ENCODE data around the gene DOCK2.
"Not testable (repeated sequence)": the region's sequence is repeated elsewhere in the genome, so short reads cannot be mapped to it uniquely, and the experiment has no call there.

DOCK2 gene

DNA sequence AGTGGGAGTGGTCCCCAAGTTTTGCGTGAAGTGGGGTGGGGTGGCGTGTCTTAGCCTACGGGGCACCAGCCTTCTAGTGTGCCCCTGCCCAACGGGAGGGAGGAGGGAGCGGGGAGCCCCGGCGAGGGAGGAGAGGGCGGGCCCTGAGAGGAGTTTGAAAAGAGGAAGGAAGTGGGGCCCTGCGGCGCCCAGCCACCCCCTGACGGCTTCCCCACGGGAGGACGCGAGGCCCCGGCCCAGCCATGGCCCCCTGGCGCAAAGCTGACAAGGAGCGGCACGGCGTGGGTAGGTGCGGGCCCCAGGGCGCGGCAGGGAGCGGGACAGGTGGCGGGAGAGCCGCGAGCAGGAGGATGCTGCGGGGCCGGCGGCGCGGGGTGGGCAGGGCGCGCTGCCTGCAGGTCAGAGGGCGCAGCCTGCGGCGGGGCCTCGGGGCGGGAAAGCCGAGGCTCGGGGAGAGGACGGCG lies at the start of gene DOCK2:
DOCK2 (plus strand) TSS at position 191 of the 464 bp plus-strand sequence; CDS start at position 243, 52 bp downstream.
- DNase-seq = no peak

DNA sequence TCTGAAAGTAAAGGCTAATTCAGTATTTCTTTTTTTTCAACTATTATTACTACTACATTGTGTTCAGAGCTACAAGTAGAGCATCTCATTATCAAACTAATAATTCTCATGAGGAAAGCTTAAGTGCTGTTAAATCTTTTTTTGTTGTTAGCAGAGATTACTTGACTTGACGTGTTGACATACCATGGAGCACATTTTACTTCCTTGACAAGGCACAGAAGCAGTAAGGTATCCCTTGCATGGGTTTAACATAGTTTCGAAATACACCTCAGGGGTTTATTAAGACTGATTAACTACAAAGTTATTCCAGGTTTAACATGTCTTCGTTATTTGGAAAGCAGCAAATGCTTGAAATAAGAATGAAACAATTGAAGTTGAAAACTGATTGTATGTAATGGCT lies 46.5 kb upstream of the DOCK2 start:
- no peak for DNase-seq

- no peak for DNase-seq
Measured at GRCh38 chr5:169591636-169592035, 45.4 kb upstream of the DOCK2 start.

- no peak for DNase-seq
Measured at GRCh38 chr5:169592937-169593650, 44.0 kb upstream of the DOCK2 start.

- DNase-seq = no peak
Measured at GRCh38 chr5:169595172-169595820, 41.8 kb upstream of the DOCK2 start.

DNA sequence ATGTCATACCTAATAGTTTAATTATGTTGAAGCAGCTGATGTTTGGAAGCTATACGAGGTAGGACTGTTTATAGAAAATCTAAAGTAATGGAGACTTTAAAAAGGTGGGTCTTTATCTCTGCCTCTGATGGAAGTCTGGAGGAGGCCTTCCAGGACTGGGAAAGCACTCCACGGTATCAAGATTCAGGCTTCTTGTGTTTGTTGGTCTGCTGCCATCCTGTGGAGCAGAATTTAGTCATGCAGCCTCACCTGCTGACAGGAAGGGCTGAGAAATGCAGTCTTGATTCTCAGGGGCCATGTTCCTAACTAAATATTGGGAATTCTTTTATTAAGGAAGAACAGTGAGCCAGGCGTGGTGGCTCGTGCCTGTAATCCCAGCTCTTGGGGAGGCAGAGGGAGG lies 37.6 kb upstream of the DOCK2 start:
- peak; percentile 24 for DNase-seq

GRCh38 chr5:169602535-169602934 lies 34.5 kb upstream of the DOCK2 start:
- no peak for DNase-seq

- no peak for DNase-seq
Measured at GRCh38 chr5:169606279-169606678, 30.8 kb upstream of the DOCK2 start.

DNA sequence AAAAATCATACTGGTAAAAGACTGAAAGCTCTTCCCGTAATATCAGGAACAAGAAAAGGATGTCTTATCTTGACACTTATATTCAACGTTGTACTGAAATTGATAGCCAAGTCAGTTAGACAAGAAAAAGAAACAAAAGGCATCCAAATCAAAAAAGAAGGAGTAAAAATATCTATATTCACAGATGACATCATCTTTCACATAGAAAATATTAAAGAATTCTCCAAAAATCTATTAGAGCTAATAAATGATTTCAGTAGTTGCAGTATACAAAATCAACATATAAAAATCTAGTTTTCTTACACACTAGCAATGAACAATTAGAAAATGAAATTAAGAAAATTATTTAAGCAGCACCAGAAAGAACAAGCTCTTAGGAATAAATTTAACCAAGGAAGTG lies 29.2 kb upstream of the DOCK2 start:
- DNase-seq = no peak

DNA sequence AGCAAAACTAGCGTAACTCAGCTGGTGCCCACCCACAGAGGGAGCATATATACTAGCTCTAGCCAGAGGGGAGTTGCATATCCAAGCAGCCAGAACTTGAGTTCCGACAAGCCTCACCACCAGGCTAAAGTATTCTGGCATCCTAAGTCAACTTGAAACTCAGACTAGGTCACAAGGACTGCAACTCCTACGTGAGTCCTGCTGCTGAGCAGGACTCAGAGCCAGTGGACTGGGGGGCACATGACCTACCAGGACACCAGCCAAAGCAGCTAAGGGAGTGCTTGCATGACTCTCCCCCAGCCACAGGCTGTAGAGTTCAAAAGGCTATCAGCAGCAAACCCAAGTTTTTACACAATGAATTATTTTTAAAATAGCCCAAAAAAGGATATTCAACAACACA lies 27.4 kb upstream of the DOCK2 start:
- peak; percentile 43 for DNase-seq

DNA sequence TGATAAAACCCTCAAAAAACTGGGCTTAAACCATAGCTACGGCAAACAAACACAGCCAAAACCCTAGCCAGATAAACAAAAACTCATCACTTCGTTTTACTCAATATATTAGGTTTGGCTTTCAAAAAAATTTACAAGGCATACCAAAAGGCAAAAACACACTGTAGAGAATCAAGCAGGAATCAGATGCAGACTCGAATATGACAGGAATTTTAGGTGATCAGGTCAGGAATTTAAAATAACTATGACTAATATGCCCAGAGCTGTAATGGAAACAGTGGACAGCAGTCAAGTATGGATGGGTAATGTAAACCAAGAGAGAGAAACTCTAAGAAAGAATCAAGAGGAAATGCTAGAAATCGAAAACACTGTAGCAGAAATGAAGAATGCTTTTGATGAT lies 26.5 kb upstream of the DOCK2 start:
- peak; percentile 3 for DNase-seq

DNA sequence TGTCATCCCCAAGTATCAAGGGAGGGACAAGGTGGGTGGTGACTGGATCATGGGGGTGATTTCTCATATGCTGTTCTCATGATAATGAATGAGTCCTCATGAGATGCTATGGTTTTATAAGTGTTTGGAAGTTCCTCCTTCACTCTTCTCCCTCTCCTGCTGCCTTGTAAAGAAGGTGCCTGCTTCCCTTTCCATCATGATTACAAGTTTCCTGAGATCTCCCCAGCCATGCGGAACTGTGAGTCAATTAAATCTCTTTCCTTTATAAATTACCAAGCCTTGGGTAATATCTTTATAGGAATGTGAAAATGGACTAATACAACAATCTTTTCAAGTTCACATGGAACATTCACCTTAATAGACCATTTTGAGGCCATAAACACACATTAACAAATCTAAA lies 21.5 kb upstream of the DOCK2 start:
- DNase-seq = no peak

- not testable (repeated sequence) for DNase-seq
Measured at GRCh38 chr5:169624307-169624706, 12.8 kb upstream of the DOCK2 start.

GRCh38 chr5:169626779-169627178 lies 10.3 kb upstream of the DOCK2 start:
- peak; percentile 95 for DNase-seq

GRCh38 chr5:169627551-169627950 lies 9.5 kb upstream of the DOCK2 start:
- no peak for DNase-seq

GRCh38 chr5:169628892-169629291 lies 8.2 kb upstream of the DOCK2 start:
- DNase-seq = peak; percentile 29

- DNase-seq = peak; percentile 61
Measured at GRCh38 chr5:169629847-169630548, 7.1 kb upstream of the DOCK2 start.

DNA sequence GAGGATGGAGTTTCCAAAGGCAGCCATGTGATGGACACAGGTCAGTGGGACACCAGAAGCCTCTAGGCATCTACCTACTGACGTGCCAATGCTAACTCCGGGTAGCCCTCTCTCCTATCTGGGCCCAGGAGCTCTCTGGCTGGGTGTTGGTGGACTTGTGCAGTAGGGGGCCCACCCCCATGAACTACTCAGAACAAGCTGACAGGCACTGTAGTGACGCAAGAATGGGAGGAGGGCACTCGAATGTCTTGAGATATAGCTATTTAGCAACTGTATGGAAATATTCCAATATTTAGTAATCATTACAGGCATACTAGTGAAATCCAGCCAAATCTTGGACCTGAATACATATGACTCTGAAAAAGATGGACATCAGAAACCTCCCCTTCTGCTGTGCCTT lies 5.7 kb upstream of the DOCK2 start:
- peak; percentile 2 for DNase-seq

DNA sequence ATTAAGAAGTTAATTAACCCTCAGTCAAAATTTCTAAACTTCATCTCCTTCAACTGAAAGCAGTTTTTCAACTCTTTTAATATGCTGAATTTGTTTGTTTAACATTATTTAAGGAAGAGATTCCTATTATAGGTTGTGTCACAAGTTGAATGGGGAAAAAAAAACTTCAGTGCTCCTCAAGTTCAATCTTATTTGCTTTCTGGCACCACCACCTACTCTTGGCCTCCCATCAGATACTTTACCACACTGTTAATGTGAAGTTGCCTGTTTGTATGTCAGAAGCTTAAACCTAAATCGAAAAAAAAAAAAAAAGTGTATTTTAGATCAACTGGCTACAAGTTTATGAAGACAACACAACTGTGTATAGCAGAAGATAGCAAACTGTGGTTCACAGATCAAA lies 4.1 kb upstream of the DOCK2 start:
- DNase-seq = no peak

DNA sequence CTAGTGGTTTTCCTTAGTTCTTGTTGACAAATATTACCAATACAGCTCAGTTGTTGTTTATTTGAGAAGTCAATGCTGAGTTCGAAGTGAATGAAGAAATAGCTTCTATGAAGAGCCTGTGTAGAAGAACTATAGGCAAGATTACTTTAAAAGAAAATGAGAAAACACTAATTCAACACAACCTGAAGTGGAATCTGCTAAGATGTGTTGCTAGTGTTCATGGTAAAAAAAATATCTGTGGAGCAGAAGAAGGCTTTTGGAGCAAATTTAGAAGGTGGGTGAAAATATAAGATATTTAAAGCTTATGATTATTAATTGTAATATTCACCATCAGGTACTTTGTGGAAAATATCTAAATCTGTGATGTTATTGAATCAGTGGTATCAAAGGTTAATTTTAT lies 2.5 kb upstream of the DOCK2 start:
- DNase-seq = no peak

DNA sequence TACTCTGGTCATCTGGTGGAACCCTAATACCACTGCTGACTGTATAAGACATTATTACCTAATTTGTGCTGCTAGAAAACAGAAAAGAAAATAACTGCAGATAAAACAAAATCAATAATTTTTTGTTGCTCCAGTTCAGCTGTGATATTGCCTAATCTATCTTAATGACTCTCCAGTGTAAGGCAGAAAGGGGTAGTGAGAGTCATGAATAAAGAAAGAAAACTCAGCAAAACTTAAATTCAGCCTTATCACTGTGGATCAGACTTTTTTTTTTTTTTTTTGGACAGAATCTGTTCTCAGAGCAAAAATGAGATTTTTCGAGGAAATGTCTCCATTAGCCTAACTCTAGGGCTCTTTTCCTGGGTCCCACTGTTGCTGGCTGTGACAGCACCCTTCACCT lies 1.1 kb upstream of the DOCK2 start:
- DNase-seq = no peak

GRCh38 chr5:169636477-169637084 lies 494 bp upstream of the DOCK2 start:
- no peak for DNase-seq

DNA sequence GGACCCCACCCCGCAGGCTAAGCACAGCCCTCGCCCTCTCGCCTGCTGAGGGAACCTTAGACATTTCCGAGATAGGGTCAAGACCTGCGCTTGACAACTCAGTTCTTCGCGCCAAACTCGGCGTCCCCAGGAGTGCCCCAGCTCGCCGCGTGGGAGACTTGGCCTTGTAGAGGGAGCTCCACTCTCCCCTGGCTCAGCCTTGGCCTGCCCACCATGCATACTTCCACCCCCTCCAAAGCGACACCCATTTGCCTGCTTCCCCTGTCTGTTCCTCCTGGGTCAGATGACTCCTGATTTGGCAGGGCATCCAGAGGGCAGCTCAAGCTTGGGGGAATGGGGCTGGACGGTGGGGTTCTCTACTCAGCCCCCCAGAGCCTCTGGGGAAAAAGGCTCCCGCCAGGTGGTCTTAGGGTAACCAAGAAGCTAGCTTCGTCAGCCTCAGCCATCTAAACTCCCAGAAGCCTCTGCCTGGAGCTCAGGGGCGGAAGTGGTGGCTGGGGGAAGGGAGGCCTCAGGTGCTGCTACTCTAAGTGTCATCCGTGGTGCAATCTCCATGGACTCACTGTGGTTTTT lies 560 bp downstream of the DOCK2 start:
- no peak for DNase-seq
